Calu3 (cell line): Measurements from ENCODE around the gene RPL22. TPM values are rescaled to one million over a fixed set of nuclear protein-coding genes. Genes with fewer than 3 reads are reported as not detected.

Experiments used
- BruUV-seq: library from RNA; stranded (reverse); fragments of 400-500 nt; replicated peaks from 2 replicates; lab custom pipeline; 2021; lab: Mats Ljungman, UMichigan
- CTCF ChIA-PET: fragments of 300-600 bp; sonication (Branson Sonifier 250); formaldehyde crosslinking; loops from one replicate; lab custom pipeline; 2022; ENCODE audit warnings: antibody characterized with exemption; lab: Charles Lee
- DNase-seq: peaks from one replicate; pipeline ENCODE4 v3.0.0; 2022
- H3K27ac Mint-ChIP-seq: one replicate; pipeline ENCODE4 v1.8.0; 2022; ENCODE audit warnings: mixed read lengths; ENCODE audit not compliant: unreplicated experiment
- H3K27me3 Mint-ChIP-seq: one replicate; pipeline ENCODE4 v1.8.0; 2022; ENCODE audit warnings: mixed read lengths; ENCODE audit not compliant: unreplicated experiment
- H3K36me3 Mint-ChIP-seq: one replicate; pipeline ENCODE4 v1.8.0; 2022; ENCODE audit warnings: mild to moderate bottlenecking, moderate library complexity, mixed read lengths; ENCODE audit not compliant: insufficient read depth, unreplicated experiment
- H3K4me1 Mint-ChIP-seq: one replicate; pipeline ENCODE4 v1.8.0; 2022; ENCODE audit warnings: mild to moderate bottlenecking, low read depth, mixed read lengths; ENCODE audit not compliant: unreplicated experiment
- H3K4me3 Mint-ChIP-seq: one replicate; pipeline ENCODE4 v1.8.0; 2022; ENCODE audit warnings: mild to moderate bottlenecking, low read depth, moderate library complexity, mixed read lengths; ENCODE audit not compliant: unreplicated experiment
- H3K9me3 Mint-ChIP-seq: one replicate; pipeline ENCODE4 v1.8.0; 2022; ENCODE audit warnings: low read depth, mixed read lengths; ENCODE audit not compliant: unreplicated experiment
- CTCF ChIP-seq: fragments of 200-600 bp; IDR thresholded peaks from one replicate; pipeline ENCODE4 v1.8.0; 2022; ENCODE audit warnings: antibody characterized with exemption; ENCODE audit not compliant: unreplicated experiment
- intact Hi-C: fragments of 100-400 bp; cut with micrococcal nuclease; formaldehyde crosslinking; loops from one replicate; pipeline ENCODE4 v1.10.0; 2022; ENCODE audit not compliant: unreplicated experiment
- total RNA-seq: library from RNA; stranded (reverse); gene quantifications from 2 replicates; pipeline ENCODE4 v1.2.3, GENCODE V29; 2022

Gene RPL22
- total RNA-seq, 1 experiment from 2014 or later: 259 TPM

- peaks cover 43% of the 10 kb centered on the region for H3K27me3 Mint-ChIP-seq
- CTCF ChIA-PET: interaction anchor here (0.6 kb wide), 2 partner anchors 40 to 1624 kb away, joined by 3 read pairs; no protein-coding TSS in a partner anchor
- no TSS peak for BruUV-seq
- no peak for TF ChIP-seq CTCF
- H3K9me3 Mint-ChIP-seq: no peaks in the 10 kb centered on the region
- DNase-seq: no peak
- peak overlapping the region; percentile 57 for H3K27ac Mint-ChIP-seq
- peaks cover 20% of the 10 kb centered on the region for H3K4me1 Mint-ChIP-seq
- intact Hi-C loops: no loop called here
- peak overlapping the region; percentile 48 for H3K4me3 Mint-ChIP-seq
- peaks cover 9% of the 10 kb centered on the region for H3K36me3 Mint-ChIP-seq
These were observed 41.2 kb downstream of the RPL22 start for GRCh38 chr1:6158181-6158580.

DNA sequence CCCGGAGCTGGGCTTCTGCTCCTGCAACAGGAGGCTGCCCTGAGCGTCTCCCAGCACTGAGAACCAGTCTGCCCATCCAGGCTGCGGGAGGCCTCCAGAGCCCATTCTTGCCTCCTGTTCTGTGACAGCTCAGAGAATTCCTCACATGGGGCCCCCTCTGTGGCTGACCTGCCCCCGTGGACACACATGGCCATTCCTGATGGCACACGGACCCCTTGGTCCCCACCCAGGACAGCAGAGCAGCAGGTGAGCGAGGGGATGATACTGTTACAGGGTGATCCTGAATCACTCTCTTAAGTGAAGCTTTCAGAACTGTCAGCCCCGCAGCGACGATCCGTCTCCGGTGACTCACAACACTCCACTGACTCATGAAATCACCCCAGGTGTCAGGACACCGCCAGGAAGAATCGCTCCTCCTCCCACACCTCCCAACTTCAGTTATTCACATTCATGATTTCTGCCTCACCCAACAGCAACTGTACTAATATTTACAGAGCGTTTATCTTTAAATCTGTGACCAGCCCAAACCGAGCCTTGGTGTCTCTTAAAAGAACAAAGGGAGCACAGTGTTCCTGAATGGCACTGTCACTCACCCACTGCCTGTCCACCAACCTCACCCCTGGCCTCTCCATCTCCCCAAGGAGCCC, 41.7 kb downstream of the RPL22 start:
- Mint-ChIP-seq H3K36me3 (peaks cover 9% of the 10 kb centered on the region), H3K4me1 (peaks cover 20% of the 10 kb centered on the region), H3K27ac (peak overlapping the region; percentile 57), H3K4me3 (peak overlapping the region; percentile 48), H3K27me3 (peaks cover 37% of the 10 kb centered on the region), H3K9me3 (no peaks in the 10 kb centered on the region)
- CTCF ChIA-PET: interaction anchor here (0.6 kb wide), 2 partner anchors 41 to 1624 kb away, joined by 3 read pairs; no protein-coding TSS in a partner anchor
- no peak for TF ChIP-seq CTCF
- intact Hi-C loops: no loop called here
- BruUV-seq: no TSS peak
- DNase-seq: peak; percentile 69

GRCh38 chr1:6157132-6157527, 42.3 kb downstream of the RPL22 start:
- CTCF ChIA-PET: no interaction called here
- no peak for DNase-seq
- peaks cover 9% of the 10 kb centered on the region for H3K36me3 Mint-ChIP-seq
- H3K27ac Mint-ChIP-seq: peak overlapping the region; percentile 57
- intact Hi-C loops: no loop called here
- peak overlapping the region; percentile 48 for H3K4me3 Mint-ChIP-seq
- H3K4me1 Mint-ChIP-seq: peaks cover 20% of the 10 kb centered on the region
- TF ChIP-seq CTCF: no peak
- no TSS peak for BruUV-seq
- no peaks in the 10 kb centered on the region for H3K9me3 Mint-ChIP-seq
- peaks cover 32% of the 10 kb centered on the region for H3K27me3 Mint-ChIP-seq

- no peak for DNase-seq
- H3K36me3 Mint-ChIP-seq: peaks cover 9% of the 10 kb centered on the region
- CTCF ChIA-PET: no interaction called here
- BruUV-seq: no TSS peak
- H3K9me3 Mint-ChIP-seq: no peaks in the 10 kb centered on the region
- peaks cover 11% of the 10 kb centered on the region for H3K27me3 Mint-ChIP-seq
- H3K4me1 Mint-ChIP-seq: peaks cover 20% of the 10 kb centered on the region
- intact Hi-C loops: no loop called here
- H3K27ac Mint-ChIP-seq: no peak overlapping the region
- no peak overlapping the region for H3K4me3 Mint-ChIP-seq
- no peak for TF ChIP-seq CTCF
These were observed 44.7 kb downstream of the RPL22 start for GRCh38 chr1:6154525-6155319.
